Measurements from ENCODE around the gene LMAN2L.

LMAN2L gene

GRCh38 chr2:96757477-96757860, 17.6 kb upstream of the LMAN2L start:
- no peak for TF ChIP-seq CTCF (IDR thresholded peaks at IDR 0.05; ENCODE audit: poor library complexity, severe bottlenecking)
- H3K27me3 ChIP-seq (ENCODE audit: insufficient read depth, poor library complexity, severe bottlenecking): no peaks in the 10 kb centered on the region
- no peaks in the 10 kb centered on the region for H3K36me3 ChIP-seq (ENCODE audit: low read depth)
- no peak for DNase-seq (ENCODE audit: low spot score)
- H3K27ac ChIP-seq (ENCODE audit: poor library complexity, severe bottlenecking): no peak overlapping the region
- H3K9me3 ChIP-seq (ENCODE audit: severe bottlenecking): no peaks in the 10 kb centered on the region
- H3K4me3 ChIP-seq (ENCODE audit: severe bottlenecking): no peak overlapping the region
- ATAC-seq (ENCODE audit: low read depth): no peak
- H3K4me1 ChIP-seq (ENCODE audit: insufficient read depth, poor library complexity, severe bottlenecking): peaks cover 10% of the 10 kb centered on the region

DNA sequence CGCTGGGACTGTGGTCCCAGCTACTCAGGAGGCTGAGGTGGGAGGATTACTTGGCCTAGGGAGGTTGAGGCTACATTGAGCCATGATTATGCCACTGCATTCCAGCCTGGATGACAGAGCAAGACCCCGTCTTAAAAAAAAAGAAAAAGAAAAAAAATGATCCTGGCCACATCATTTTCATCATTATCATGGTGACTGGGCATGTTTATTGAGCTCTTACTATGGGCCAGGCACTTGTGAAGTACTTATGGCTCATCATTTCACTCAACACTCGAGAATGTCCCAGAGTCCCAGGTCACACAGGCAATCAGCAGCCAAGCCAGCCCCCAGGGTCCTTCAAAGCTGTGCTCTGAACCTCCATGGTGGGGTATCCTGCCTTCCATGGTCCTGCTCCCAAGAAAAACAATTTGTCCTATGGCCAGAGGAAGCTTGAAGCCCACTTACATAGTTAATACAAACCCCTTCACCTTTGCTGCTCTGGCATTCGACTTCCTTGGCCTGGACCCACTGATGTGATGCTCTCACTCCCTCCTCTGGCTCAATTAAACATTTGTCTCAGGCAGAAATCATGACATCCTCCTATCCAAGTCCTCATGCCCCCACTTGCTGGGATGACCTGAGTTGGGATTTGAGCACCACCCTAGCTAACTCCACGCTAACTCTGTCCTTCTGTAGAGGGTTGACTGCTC, 17.1 kb upstream of the LMAN2L start:
- no peak for ATAC-seq (ENCODE audit: low read depth)
- TF ChIP-seq CTCF (IDR thresholded peaks at IDR 0.05; ENCODE audit: poor library complexity, severe bottlenecking): peak; percentile 15

GRCh38 chr2:96754317-96754716, 14.5 kb upstream of the LMAN2L start:
- DNase-seq (ENCODE audit: low spot score): no peak
- no peaks in the 10 kb centered on the region for H3K4me1 ChIP-seq (ENCODE audit: insufficient read depth, poor library complexity, severe bottlenecking)
- H3K36me3 ChIP-seq (ENCODE audit: low read depth): no peaks in the 10 kb centered on the region
- no peaks in the 10 kb centered on the region for H3K27me3 ChIP-seq (ENCODE audit: insufficient read depth, poor library complexity, severe bottlenecking)
- no peak for TF ChIP-seq CTCF (IDR thresholded peaks at IDR 0.05; ENCODE audit: poor library complexity, severe bottlenecking)
- H3K27ac ChIP-seq (ENCODE audit: poor library complexity, severe bottlenecking): no peak overlapping the region
- no peaks in the 10 kb centered on the region for H3K9me3 ChIP-seq (ENCODE audit: severe bottlenecking)
- no peak for ATAC-seq (ENCODE audit: low read depth)
- H3K4me3 ChIP-seq (ENCODE audit: severe bottlenecking): no peak overlapping the region

More for the DNA sequence above, 17.1 kb upstream of the LMAN2L start:
- Histone ChIP-seq H3K27me3 (ENCODE audit: insufficient read depth, poor library complexity, severe bottlenecking) (no peaks in the 10 kb centered on the region), H3K36me3 (ENCODE audit: low read depth) (no peaks in the 10 kb centered on the region), H3K4me3 (ENCODE audit: severe bottlenecking) (no peak overlapping the region), H3K9me3 (ENCODE audit: severe bottlenecking) (no peaks in the 10 kb centered on the region), H3K27ac (ENCODE audit: poor library complexity, severe bottlenecking) (no peak overlapping the region), H3K4me1 (ENCODE audit: insufficient read depth, poor library complexity, severe bottlenecking) (peaks cover 7% of the 10 kb centered on the region)
- DNase-seq (ENCODE audit: low spot score): no peak

GRCh38 chr2:96753661-96754282, 13.9 kb upstream of the LMAN2L start:
- H3K36me3 ChIP-seq (ENCODE audit: low read depth): no peaks in the 10 kb centered on the region

More at GRCh38 chr2:96753661-96754282, 13.9 kb upstream of the LMAN2L start:
- no peak for DNase-seq (ENCODE audit: low spot score)
- no peaks in the 10 kb centered on the region for H3K27me3 ChIP-seq (ENCODE audit: insufficient read depth, poor library complexity, severe bottlenecking)
- no peaks in the 10 kb centered on the region for H3K4me1 ChIP-seq (ENCODE audit: insufficient read depth, poor library complexity, severe bottlenecking)
- no peaks in the 10 kb centered on the region for H3K9me3 ChIP-seq (ENCODE audit: severe bottlenecking)
- no peak overlapping the region for H3K27ac ChIP-seq (ENCODE audit: poor library complexity, severe bottlenecking)
- ATAC-seq (ENCODE audit: low read depth): peak; percentile 12; the same call in 1 of the 3 replicates
- no peak overlapping the region for H3K4me3 ChIP-seq (ENCODE audit: severe bottlenecking)
- no peak for TF ChIP-seq CTCF (IDR thresholded peaks at IDR 0.05; ENCODE audit: poor library complexity, severe bottlenecking)

All from RWPE2 (cell line).